Naive thymus-derived CD8-positive, alpha-beta T cell (primary cell): ENCODE data around the gene ATG2B. TPM values are rescaled to one million over a fixed set of nuclear protein-coding genes. Genes with fewer than 3 reads are reported as not detected.

Source experiments
- ATAC-seq, 2 donors: fragments of 150-1000 bp; cut with Tn5 transposase in 1 of 2; sonication (Bioruptor Pico), chemical (Tn5 transposase) in 1 of 2; 1 replicate in 1 of 2; 2 replicates in 1 of 2; pipeline ENCODE4 v1.10.0; 2021; ENCODE audit warnings: mild to moderate bottlenecking in 2 of 2, moderate library complexity in 2 of 2
- POLR2A ChIA-PET: fragments of 350-600 bp; sonication (Branson Sonifier 250); formaldehyde crosslinking; loops from one replicate; lab custom pipeline; 2021; ENCODE audit warnings: antibody characterized with exemption; lab: Charles Lee
- DNase-seq, 10 donors: peaks; one replicate each; pipeline versions ENCODE4 v3.0.0 to v3.0.0-alpha.2; 2020 to 2022
- H3K27ac Mint-ChIP-seq, 10 donors: one replicate each; pipeline ENCODE4 v1.8.0; 2020 to 2022; ENCODE audit warnings: mild to moderate bottlenecking in 10 of 10, mixed read lengths in 10 of 10, moderate library complexity in 4 of 10, inconsistent platforms in 1 of 10
- H3K27me3 Mint-ChIP-seq, 5 donors: one replicate each; pipeline ENCODE4 v1.8.0; 2021 to 2022; ENCODE audit warnings: mixed read lengths in 5 of 5
- H3K36me3 Mint-ChIP-seq, 3 donors: one replicate each; pipeline ENCODE4 v1.8.0; 2020 to 2022; ENCODE audit warnings: mixed read lengths in 3 of 3, mild to moderate bottlenecking in 2 of 3, inconsistent platforms in 1 of 3
- H3K4me1 Mint-ChIP-seq, 4 donors: one replicate each; pipeline ENCODE4 v1.8.0; 2021 to 2022; ENCODE audit warnings: mixed read lengths in 4 of 4
- H3K4me3 Mint-ChIP-seq, 10 donors: one replicate each; pipeline ENCODE4 v1.8.0; 2020 to 2022; ENCODE audit warnings: mild to moderate bottlenecking in 10 of 10, mixed read lengths in 10 of 10, moderate library complexity in 6 of 10, inconsistent platforms in 1 of 10
- H3K9me3 Mint-ChIP-seq, 9 donors: one replicate each; pipeline ENCODE4 v1.8.0; 2020 to 2022; ENCODE audit warnings: mixed read lengths in 9 of 9, mild to moderate bottlenecking in 3 of 9, inconsistent platforms in 1 of 9, moderate library complexity in 1 of 9
- polyA plus RNA-seq, 3 donors: library from polyadenylated mRNA; unstranded; fragments of 300-500 nt; fragmentation: Illumina TruSeq; gene quantifications; one replicate each; pipeline ENCODE4 v1.2.3, GENCODE V29; 2021
- total RNA-seq, 8 experiments: library from RNA in 2 of 8; stranded (reverse) in 2 of 8; gene quantifications; one replicate each; pipeline ENCODE4 v1.2.3 and lab custom pipeline; 2021 to 2026

Gene ATG2B
- total and polyA plus RNA-seq, 5 experiments from 2014 or later: 0.96 to 32.1 (median 2.0) TPM

- Mint-ChIP-seq H3K4me1 (peaks cover 0 to 5% (median 0%) of the 10 kb centered on the region in 4 donors), H3K27ac (no peak overlapping the region), H3K36me3 (peaks cover 0 to 15% (median 2%) of the 10 kb centered on the region in 3 donors), H3K27me3 (peaks cover 0 to 3% (median 0%) of the 10 kb centered on the region in 5 donors), H3K4me3 (no peak overlapping the region), H3K9me3 (peaks cover 0 to 25% (median 5%) of the 10 kb centered on the region in 9 donors)
- POLR2A ChIA-PET: no interaction called here
- DNase-seq (no peak), ATAC-seq (no peak)
Measured at GRCh38 chr14:96274122-96274521, 89.0 kb downstream of the ATG2B start.

DNA sequence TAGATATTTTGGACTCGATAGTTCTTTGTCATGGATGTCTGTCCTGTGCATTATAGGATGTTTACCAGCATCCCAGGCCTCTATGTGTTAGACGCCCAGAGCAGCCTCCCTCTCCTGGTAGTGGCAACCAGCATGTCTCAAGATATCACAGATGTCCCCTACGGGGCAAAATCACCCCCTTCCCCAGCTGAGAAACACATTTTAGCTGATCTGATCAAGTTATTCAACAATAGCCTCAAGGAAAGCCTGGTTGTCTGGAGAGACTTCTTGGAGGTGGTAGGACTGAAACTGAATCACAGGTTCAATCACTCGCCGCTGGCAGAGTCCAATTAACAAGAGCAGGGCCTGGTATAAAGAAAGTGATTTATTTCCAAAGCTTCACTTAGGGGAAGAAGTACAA is 89.5 kb downstream of the ATG2B start:
- H3K4me1 Mint-ChIP-seq: peaks cover 0 to 5% (median 0%) of the 10 kb centered on the region in 4 donors
- no peak overlapping the region for H3K27ac Mint-ChIP-seq

GRCh38 chr14:96272777-96273473 is 90.2 kb downstream of the ATG2B start:
- peaks cover 0 to 5% (median 0%) of the 10 kb centered on the region in 4 donors for H3K4me1 Mint-ChIP-seq
- H3K36me3 Mint-ChIP-seq: peaks cover under 1 to 14% (median 2%) of the 10 kb centered on the region in 3 donors
- H3K9me3 Mint-ChIP-seq: peaks cover 0 to 17% (median 3%) of the 10 kb centered on the region in 9 donors
- H3K27ac Mint-ChIP-seq: no peak overlapping the region
- peaks cover 0 to 3% (median 0%) of the 10 kb centered on the region in 5 donors for H3K27me3 Mint-ChIP-seq
- DNase-seq: no peak
- H3K4me3 Mint-ChIP-seq: no peak overlapping the region
- no peak for ATAC-seq
- POLR2A ChIA-PET: no interaction called here

More for the DNA sequence above, 89.5 kb downstream of the ATG2B start:
- Mint-ChIP-seq H3K9me3 (peaks cover 0 to 23% (median 5%) of the 10 kb centered on the region in 9 donors), H3K27me3 (peaks cover 0 to 3% (median 0%) of the 10 kb centered on the region in 5 donors), H3K36me3 (peaks cover 0 to 15% (median 2%) of the 10 kb centered on the region in 3 donors), H3K4me3 (no peak overlapping the region)
- no peak for DNase-seq
- ATAC-seq: no peak
- POLR2A ChIA-PET: no interaction called here

DNA sequence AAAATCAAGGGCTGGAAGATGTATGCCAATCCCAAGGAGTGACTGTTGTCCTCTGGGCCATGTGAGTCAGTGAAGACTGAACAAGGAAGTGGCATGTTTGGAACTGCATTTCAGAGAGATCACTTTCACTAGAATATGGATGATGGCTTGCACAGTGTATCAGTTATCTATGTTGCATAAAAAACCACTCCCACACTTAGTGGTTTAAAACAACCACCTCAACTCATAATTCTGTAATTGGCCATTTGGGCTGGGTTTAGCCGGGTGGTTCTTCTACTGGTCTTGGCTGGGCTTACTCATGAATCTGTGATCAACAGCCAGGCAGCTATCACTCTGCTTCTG is 91.7 kb downstream of the ATG2B start:
- H3K27ac Mint-ChIP-seq: no peak overlapping the region
- H3K4me1 Mint-ChIP-seq: peaks cover 0 to 5% (median 0%) of the 10 kb centered on the region in 4 donors
- POLR2A ChIA-PET: interaction anchor here (1.0 kb wide), 1 partner anchor 171 kb away, joined by 5 read pairs; no protein-coding TSS in a partner anchor
- H3K9me3 Mint-ChIP-seq: peaks cover 0 to 13% (median 0%) of the 10 kb centered on the region in 9 donors
- H3K4me3 Mint-ChIP-seq: no peak overlapping the region
- no peak for DNase-seq
- peaks cover 0 to 11% (median 2%) of the 10 kb centered on the region in 3 donors for H3K36me3 Mint-ChIP-seq
- peaks cover 1 to 11% (median 7%) of the 10 kb centered on the region in 5 donors for H3K27me3 Mint-ChIP-seq
- ATAC-seq: no peak

GRCh38 chr14:96270565-96271420 is 92.3 kb downstream of the ATG2B start:
- ATAC-seq (no peak), DNase-seq (no peak)
- peaks cover 0 to 11% (median 2%) of the 10 kb centered on the region in 3 donors for H3K36me3 Mint-ChIP-seq
- no peak overlapping the region for H3K27ac Mint-ChIP-seq
- peaks cover 0 to 5% (median 0%) of the 10 kb centered on the region in 4 donors for H3K4me1 Mint-ChIP-seq
- peaks cover 0 to 13% (median 0%) of the 10 kb centered on the region in 9 donors for H3K9me3 Mint-ChIP-seq
- H3K27me3 Mint-ChIP-seq: peaks cover 3 to 17% (median 13%) of the 10 kb centered on the region in 5 donors
- no peak overlapping the region for H3K4me3 Mint-ChIP-seq
- POLR2A ChIA-PET: no interaction called here

- Mint-ChIP-seq H3K27ac (no peak overlapping the region), H3K4me3 (no peak overlapping the region), H3K4me1 (no peaks in the 10 kb centered on the region), H3K9me3 (peaks cover 0 to 13% (median 0%) of the 10 kb centered on the region in 9 donors), H3K27me3 (peaks cover 3 to 20% (median 14%) of the 10 kb centered on the region in 5 donors), H3K36me3 (peaks cover 0 to 11% (median 2%) of the 10 kb centered on the region in 3 donors)
- DNase-seq (no peak), ATAC-seq (no peak)
- POLR2A ChIA-PET: no interaction called here
Measured at GRCh38 chr14:96269359-96269710, 93.8 kb downstream of the ATG2B start.

- DNase-seq (no peak), ATAC-seq (no peak)
- POLR2A ChIA-PET: no interaction called here
- H3K9me3 Mint-ChIP-seq: peaks cover 0 to 13% (median 0%) of the 10 kb centered on the region in 9 donors
- peaks cover 3 to 20% (median 16%) of the 10 kb centered on the region in 5 donors for H3K27me3 Mint-ChIP-seq
- H3K27ac Mint-ChIP-seq: peak overlapping the region in 1 of 10 donors; percentile 70
- H3K4me1 Mint-ChIP-seq: no peaks in the 10 kb centered on the region
- H3K4me3 Mint-ChIP-seq: no peak overlapping the region
- peaks cover 0 to 11% (median 2%) of the 10 kb centered on the region in 3 donors for H3K36me3 Mint-ChIP-seq
Measured at GRCh38 chr14:96268431-96269358, 94.4 kb downstream of the ATG2B start.

- Mint-ChIP-seq H3K36me3 (peaks cover 0 to 11% (median 2%) of the 10 kb centered on the region in 3 donors), H3K9me3 (peaks cover 0 to 8% (median 0%) of the 10 kb centered on the region in 9 donors), H3K4me1 (no peaks in the 10 kb centered on the region), H3K4me3 (no peak overlapping the region), H3K27me3 (peaks cover 3 to 20% (median 17%) of the 10 kb centered on the region in 5 donors), H3K27ac (no peak overlapping the region)
- DNase-seq (no peak), ATAC-seq (no peak)
- POLR2A ChIA-PET: no interaction called here
Measured at GRCh38 chr14:96267916-96268315, 95.2 kb downstream of the ATG2B start.

GRCh38 chr14:96267336-96267735 is 95.8 kb downstream of the ATG2B start:
- Mint-ChIP-seq H3K4me1 (no peaks in the 10 kb centered on the region), H3K27me3 (peaks cover 3 to 20% (median 17%) of the 10 kb centered on the region in 5 donors), H3K36me3 (peaks cover 0 to 11% (median 2%) of the 10 kb centered on the region in 3 donors), H3K9me3 (peaks cover 0 to 8% (median 0%) of the 10 kb centered on the region in 9 donors), H3K4me3 (peak overlapping the region in 1 of 10 donors; percentile 14), H3K27ac (no peak overlapping the region)
- no peak for ATAC-seq
- POLR2A ChIA-PET: no interaction called here
- no peak for DNase-seq

GRCh38 chr14:96265383-96266095 is 97.6 kb downstream of the ATG2B start:
- peaks cover 0 to 2% (median 2%) of the 10 kb centered on the region in 3 donors for H3K36me3 Mint-ChIP-seq
- no peak overlapping the region for H3K4me3 Mint-ChIP-seq
- H3K9me3 Mint-ChIP-seq: no peaks in the 10 kb centered on the region
- peaks cover 5 to 30% (median 20%) of the 10 kb centered on the region in 5 donors for H3K27me3 Mint-ChIP-seq
- POLR2A ChIA-PET: no interaction called here
- no peak for ATAC-seq
- DNase-seq: no peak
- no peaks in the 10 kb centered on the region for H3K4me1 Mint-ChIP-seq
- H3K27ac Mint-ChIP-seq: no peak overlapping the region

- POLR2A ChIA-PET: no interaction called here
- Mint-ChIP-seq H3K4me1 (no peaks in the 10 kb centered on the region), H3K27ac (no peak overlapping the region), H3K27me3 (peaks cover 5 to 33% (median 20%) of the 10 kb centered on the region in 5 donors), H3K9me3 (no peaks in the 10 kb centered on the region), H3K4me3 (no peak overlapping the region), H3K36me3 (peaks cover 0 to 2% (median 0%) of the 10 kb centered on the region in 3 donors)
- ATAC-seq (no peak), DNase-seq (no peak)
Measured at GRCh38 chr14:96264853-96265252, 98.3 kb downstream of the ATG2B start.
